ENCODE measurements around the gene SLC6A1.

- TF ChIP-seq CTCF (IDR thresholded peaks at IDR 0.05) (no peak), POLR2A (IDR thresholded peaks at IDR 0.05; ENCODE audit: low read depth) (no peak), POLR2AphosphoS5 (IDR thresholded peaks at IDR 0.05) (no peak)
Observed at GRCh38 chr3:11014253-11014652, 21.7 kb downstream of the SLC6A1 start.
